H1 (cell line): ENCODE data around the gene IFT81. TPM values are rescaled to one million over a fixed set of nuclear protein-coding genes. Genes with fewer than 3 reads are reported as not detected.

Experiments used
- CTCF ChIA-PET: fragments of 300-600 bp; sonication (Branson Sonifier 250); formaldehyde crosslinking; loops from one replicate; lab custom pipeline; 2021; ENCODE audit not compliant: partially characterized antibody; lab: Charles Lee
- POLR2A ChIA-PET: fragments of 300-600 bp; sonication (Branson Sonifier 250); formaldehyde crosslinking; loops from one replicate; lab custom pipeline; 2021; ENCODE audit warnings: inconsistent platforms; ENCODE audit not compliant: partially characterized antibody; lab: Charles Lee
- DNase-seq, 2 experiments: peaks; one replicate each; pipeline versions ENCODE4 v3.0.0 to v3.0.0-alpha.2; 2010 to 2022; ENCODE audit warnings: low spot score in 2 of 2, low read depth in 1 of 2, mixed read lengths in 1 of 2
- FAIRE-seq: peaks from 2 replicates; lab custom pipeline; 2011; peaks lifted over from hg19 to GRCh38; lab: Jason Lieb, UNC
- H2AFZ ChIP-seq: 2 replicates; pipeline ENCODE4 v1.8.1; 2012; ENCODE audit warnings: low read length, inconsistent platforms
- H2AK5ac ChIP-seq: 2 replicates; pipeline ENCODE4 v1.6.1; 2013; ENCODE audit warnings: low read depth, low read length
- H2BK120ac ChIP-seq: replicated peaks from 2 replicates; pipeline ENCODE3; 2013; ENCODE audit warnings: low read depth, low read length, inconsistent platforms
- H2BK12ac ChIP-seq: 2 replicates; pipeline ENCODE4 v1.6.1; 2013; ENCODE audit warnings: low read depth, low read length
- H2BK15ac ChIP-seq: 2 replicates; pipeline ENCODE4 v1.6.1; 2013; ENCODE audit warnings: low read length
- H2BK20ac ChIP-seq: 2 replicates; pipeline ENCODE4 v1.6.1; 2013; ENCODE audit warnings: low read length
- H2BK5ac ChIP-seq: 2 replicates; pipeline ENCODE4 v1.6.1; 2013; ENCODE audit warnings: low read depth, low read length
- H3K14ac ChIP-seq: 2 replicates; pipeline ENCODE4 v1.6.1; 2013; ENCODE audit warnings: inconsistent platforms; ENCODE audit not compliant: insufficient read length
- H3K18ac ChIP-seq: 2 replicates; pipeline ENCODE4 v1.6.1; 2013; ENCODE audit warnings: low read length; ENCODE audit errors: extremely low read depth
- H3K23ac ChIP-seq: 2 replicates; pipeline ENCODE4 v1.6.1; 2013; ENCODE audit warnings: inconsistent platforms; ENCODE audit not compliant: insufficient read length
- H3K23me2 ChIP-seq: 2 replicates; pipeline ENCODE4 v1.6.1; 2013; ENCODE audit warnings: low read depth, low read length
- H3K27ac ChIP-seq: 2 replicates; pipeline ENCODE4 v1.6.1; 2011; ENCODE audit warnings: low read depth, low read length, inconsistent platforms
- H3K27me3 ChIP-seq, 4 experiments: replicated peaks in 1 of 4; 1 replicate in 1 of 4; 2 replicates in 3 of 4; pipeline versions ENCODE4 v1.6.1 to v1.8.1; 2011 to 2013; ENCODE audit warnings: low read length in 3 of 4, mild to moderate bottlenecking in 3 of 4, inconsistent platforms in 2 of 4, mixed read lengths in 2 of 4, moderate library complexity in 1 of 4; ENCODE audit not compliant: control insufficient read depth in 3 of 4, insufficient read depth in 3 of 4; ENCODE audit errors: extremely low read depth in 1 of 4
- H3K36me3 ChIP-seq, 4 experiments: 2 replicates each; pipeline versions ENCODE4 v1.6.1 to v1.8.1; 2011 to 2013; ENCODE audit warnings: mild to moderate bottlenecking in 4 of 4, low read length in 3 of 4, moderate library complexity in 2 of 4, control low read depth in 1 of 4, inconsistent platforms in 1 of 4; ENCODE audit not compliant: insufficient read depth in 4 of 4, control insufficient read depth in 2 of 4
- H3K4ac ChIP-seq: replicated peaks from 2 replicates; pipeline ENCODE3; 2013; ENCODE audit warnings: low read length, low read depth, mixed read lengths, inconsistent platforms; ENCODE audit not compliant: insufficient read length
- H3K4me1 ChIP-seq, 4 experiments: replicated peaks in 1 of 4; 1 replicate in 1 of 4; 2 replicates in 3 of 4; pipeline versions ENCODE4 v1.6.1 to v1.8.1; 2011 to 2013; ENCODE audit warnings: low read length in 3 of 4, inconsistent platforms in 2 of 4, mixed read lengths in 1 of 4; ENCODE audit not compliant: insufficient read depth in 4 of 4, control insufficient read depth in 3 of 4
- H3K4me2 ChIP-seq, 2 experiments: 2 replicates each; pipeline versions ENCODE4 v1.6.1 to v1.8.1; 2011 to 2013; ENCODE audit warnings: low read depth in 2 of 2, low read length in 2 of 2, control low read depth in 1 of 2, inconsistent platforms in 1 of 2, mild to moderate bottlenecking in 1 of 2; ENCODE audit not compliant: insufficient read depth in 1 of 2
- H3K4me3 ChIP-seq, 4 experiments: fragments of 200-600, 300-600 bp in 1 of 4; sonication (generic), shearing (Covaris generic), sonication (Bioruptor Twin) in 1 of 4; 2 replicates each; pipeline versions ENCODE4 v1.5.1 to v1.8.1; 2011 to 2016; ENCODE audit warnings: low read length in 4 of 4, low read depth in 3 of 4, control low read depth in 2 of 4, inconsistent platforms in 2 of 4, mild to moderate bottlenecking in 2 of 4, mixed read lengths in 1 of 4, moderate library complexity in 1 of 4; ENCODE audit not compliant: insufficient read depth in 2 of 4; ENCODE audit errors: extremely low read depth in 1 of 4
- H3K56ac ChIP-seq: replicated peaks from 2 replicates; pipeline ENCODE3; 2013; ENCODE audit warnings: low read depth, mild to moderate bottlenecking, mixed read lengths, low read length, inconsistent platforms; ENCODE audit not compliant: insufficient read length
- H3K79me1 ChIP-seq: 2 replicates; pipeline ENCODE4 v1.6.1; 2013; ENCODE audit warnings: low read depth, low read length, control low read depth
- H3K79me2 ChIP-seq, 2 experiments: 2 replicates each; pipeline versions ENCODE4 v1.6.1 to v1.8.1; 2012 to 2013; ENCODE audit warnings: low read length in 2 of 2, mild to moderate bottlenecking in 2 of 2, inconsistent platforms in 1 of 2; ENCODE audit not compliant: insufficient read depth in 2 of 2, control insufficient read depth in 1 of 2
- H3K9ac ChIP-seq, 4 experiments: replicated peaks in 1 of 4; 1 replicate in 1 of 4; 2 replicates in 3 of 4; pipeline versions ENCODE4 v1.6.1 to v1.8.1; 2011 to 2013; ENCODE audit warnings: low read depth in 3 of 4, low read length in 3 of 4, control low read depth in 2 of 4, mild to moderate bottlenecking in 2 of 4, moderate library complexity in 2 of 4, inconsistent platforms in 1 of 4; ENCODE audit errors: extremely low read depth in 1 of 4
- H3K9me3 ChIP-seq, 2 experiments: 2 replicates each; pipeline versions ENCODE4 v1.6.1 to v1.8.1; 2012 to 2013; ENCODE audit warnings: mild to moderate bottlenecking in 2 of 2, moderate library complexity in 2 of 2, control low read depth in 1 of 2, inconsistent platforms in 1 of 2, low read depth in 1 of 2, low read length in 1 of 2, mixed read lengths in 1 of 2; ENCODE audit not compliant: insufficient read depth in 2 of 2
- H4K20me1 ChIP-seq, 2 experiments: replicated peaks in 1 of 2; 2 replicates each; pipeline versions ENCODE3 to v1.8.1; 2011 to 2013; ENCODE audit warnings: inconsistent platforms in 2 of 2, low read length in 2 of 2, mild to moderate bottlenecking in 1 of 2; ENCODE audit not compliant: insufficient read depth in 2 of 2, control insufficient read depth in 1 of 2
- H4K5ac ChIP-seq: 2 replicates; pipeline ENCODE4 v1.6.1; 2013; ENCODE audit warnings: low read length, low read depth, mixed read lengths, inconsistent platforms; ENCODE audit not compliant: insufficient read length
- H4K8ac ChIP-seq: 2 replicates; pipeline ENCODE4 v1.8.0; 2013; ENCODE audit warnings: mild to moderate bottlenecking, moderate library complexity, low read length, inconsistent platforms; ENCODE audit not compliant: insufficient read depth; ENCODE audit errors: extremely low read depth
- H4K91ac ChIP-seq: replicated peaks from 2 replicates; pipeline ENCODE3; 2013; ENCODE audit warnings: low read length, mixed read lengths, inconsistent platforms; ENCODE audit not compliant: insufficient read length
- CBX5 ChIP-seq: fragments of 300-800, 300-1000 bp; sonication (generic); IDR thresholded peaks from 2 replicates; pipeline ENCODE4 v1.7.1; 2016; ENCODE audit warnings: antibody characterized with exemption, low read length, low read depth
- CBX8 ChIP-seq: fragments of 300-800, 300-1000 bp; sonication (generic); IDR thresholded peaks from 2 replicates; pipeline ENCODE4 v1.7.1; 2016; ENCODE audit warnings: low read depth, low read length, borderline replicate concordance
- CTCF ChIP-seq, 3 experiments: IDR thresholded peaks; 1 replicate in 2 of 3; 2 replicates in 1 of 3; pipeline versions ENCODE4 v1.5.1 to v1.6.1; 2011; ENCODE audit warnings: low read length in 3 of 3, mild to moderate bottlenecking in 3 of 3, inconsistent platforms in 2 of 3, low read depth in 1 of 3, moderate library complexity in 1 of 3; ENCODE audit not compliant: insufficient read depth in 1 of 3; ENCODE audit errors: control extremely low read depth in 1 of 3
- EGR1 ChIP-seq: IDR thresholded peaks from 2 replicates; pipeline ENCODE4 v1.6.1; 2011; ENCODE audit warnings: low read depth, low read length, borderline replicate concordance
- HDAC2 ChIP-seq, 2 experiments: fragments of 300-600 bp in 1 of 2; sonication (generic) in 1 of 2; IDR thresholded peaks; 2 replicates each; pipeline ENCODE4 v1.6.1; 2011 to 2012; ENCODE audit warnings: low read depth in 2 of 2, low read length in 2 of 2, mild to moderate bottlenecking in 2 of 2, moderate library complexity in 2 of 2, borderline replicate concordance in 1 of 2, inconsistent platforms in 1 of 2
- HDAC6 ChIP-seq: IDR thresholded peaks from one replicate; pipeline ENCODE4 v1.7.1; 2012; ENCODE audit warnings: low read depth, mild to moderate bottlenecking, inconsistent platforms, low read length, moderate library complexity
- JUND ChIP-seq: IDR thresholded peaks from 2 replicates; pipeline ENCODE4 v1.6.1; 2011; ENCODE audit warnings: mild to moderate bottlenecking, improper control_type of control experiment, low read length
- POU5F1 ChIP-seq: IDR thresholded peaks from 2 replicates; pipeline ENCODE4 v1.6.1; 2011; ENCODE audit warnings: low read depth, mild to moderate bottlenecking, low read length, moderate library complexity
- YY1 ChIP-seq: IDR thresholded peaks from 2 replicates; pipeline ENCODE4 v1.6.1; 2011; ENCODE audit warnings: low read depth, mild to moderate bottlenecking, low read length
- WGBS, 2 experiments: shearing (Covaris generic) in 1 of 2; methylation state at CpG; one replicate each; pipeline versions ENCODE4 v1.1.6 to v1.1.7; 2013 to 2015; ENCODE audit warnings: low lambda C conversion rate in 2 of 2, mixed read lengths in 2 of 2, inconsistent platforms in 1 of 2, low coverage in 1 of 2, missing lambda C conversion rate in 1 of 2; ENCODE audit not compliant: insufficient replicate concordance in 2 of 2, insufficient coverage in 1 of 2, insufficient read length in 1 of 2; ENCODE audit errors: extremely low coverage in 1 of 2, missing lambda C conversion rate in 1 of 2; 5-methylcytosine and 5-hydroxymethylcytosine counted together
- polyA plus RNA-seq, 7 experiments: library from polyadenylated mRNA; depleted of rRNA in 3 of 7; stranded (reverse) in 5 of 7; unstranded in 2 of 7; fragments of >200 nt in 5 of 7; fragments of 200-250 nt in 2 of 7; gene quantifications; 1 replicate in 5 of 7; 2 replicates in 1 of 7; 4 replicates in 1 of 7; pipeline versions ENCODE4 v1.2.1 to v1.2.3, GENCODE V29; 2011 to 2013; ENCODE audit warnings: missing spikeins in 2 of 7, mixed read lengths in 2 of 7
- total RNA-seq: library from RNA; stranded (reverse); fragmentation: NEBNext Ultra II Directional; extraction: Animal tissue kit (Norgen Biotek cat#: 25700); gene quantifications from 2 replicates; pipeline ENCODE4 v1.2.1, GENCODE V29; 2021
- TF ChIP-seq, protein P1 (sequence below): IDR thresholded peaks from 2 replicates; pipeline ENCODE4 v1.6.1; 2011; ENCODE audit warnings: low read depth, mild to moderate bottlenecking, low read length; ENCODE audit not compliant: insufficient read depth
- TF ChIP-seq, protein P2 (sequence below): IDR thresholded peaks from 2 replicates; pipeline ENCODE4 v1.6.1; 2012; ENCODE audit warnings: inconsistent platforms

Gene IFT81
- total and polyA plus RNA-seq, 2 of the 8 experiments (the other 6 are each of a cell fraction or from before 2014, with no cell fraction given): 4.1 to 14.5 TPM

DNA sequence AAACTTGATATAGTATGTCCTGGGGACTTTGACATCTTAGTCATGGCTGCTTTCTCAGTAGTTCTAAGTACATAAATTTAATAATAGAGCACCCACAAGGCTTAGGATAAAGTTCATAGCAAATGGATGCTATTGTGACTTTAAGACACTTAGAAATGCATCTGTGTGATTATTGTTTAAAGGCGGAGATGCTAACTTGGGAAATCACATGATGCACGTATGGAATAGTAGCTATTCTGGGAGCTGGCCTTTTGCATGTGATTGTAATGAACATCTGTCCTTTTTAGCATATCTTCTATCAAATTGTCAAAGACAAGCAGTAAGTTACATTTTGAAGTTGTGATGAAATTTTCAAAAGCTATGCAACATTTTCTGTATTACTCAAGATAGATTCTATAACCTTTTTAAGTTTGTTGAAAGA, 110.2 kb downstream of the IFT81 start:
- Histone ChIP-seq H3K9ac (no peak overlapping the region), H3K4me1 (no peaks in the 10 kb centered on the region), H3K9me3 (no peaks in the 10 kb centered on the region), H3K23ac (no peak overlapping the region), H3K79me2 (no peaks in the 10 kb centered on the region), H2BK12ac (no peak overlapping the region), H3K36me3 (no peaks in the 10 kb centered on the region), H2BK120ac (no peak overlapping the region), H3K79me1 (no peaks in the 10 kb centered on the region), H3K18ac (no peak overlapping the region), H4K5ac (no peak overlapping the region), H4K8ac (no peak overlapping the region), H3K56ac (no peak overlapping the region), H4K20me1 (no peaks in the 10 kb centered on the region), H3K14ac (no peak overlapping the region), H3K27me3 (no peaks in the 10 kb centered on the region), H3K27ac (no peak overlapping the region), H4K91ac (no peak overlapping the region), H2BK20ac (no peak overlapping the region), H3K23me2 (no peaks in the 10 kb centered on the region), H3K4me2 (no peak overlapping the region), H2AFZ (no peak overlapping the region), H2AK5ac (no peak overlapping the region), H3K4ac (no peak overlapping the region), H2BK5ac (no peak overlapping the region), H2BK15ac (no peak overlapping the region), H3K4me3 (no peak overlapping the region)
- ChIA-PET POLR2A (no interaction called here), CTCF (no interaction called here)
- no peak for FAIRE-seq
- WGBS, 2 experiments: 65% methylated on average over 2 of the region's 2 CpGs; no CpG with 5 or more reads in 1 of the 2 experiments
- no peak for DNase-seq
- no peak for TF ChIP-seq HDAC2 (IDR thresholded peaks at IDR 0.05; ENCODE audit: borderline replicate concordance in 1 of 2, low read depth in 2 of 2, low read length in 2 of 2)
- TF ChIP-seq, protein P1, sequence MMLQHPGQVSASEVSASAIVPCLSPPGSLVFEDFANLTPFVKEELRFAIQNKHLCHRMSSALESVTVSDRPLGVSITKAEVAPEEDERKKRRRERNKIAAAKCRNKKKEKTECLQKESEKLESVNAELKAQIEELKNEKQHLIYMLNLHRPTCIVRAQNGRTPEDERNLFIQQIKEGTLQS: no peak
- TF ChIP-seq EGR1: no peak
- no peak for TF ChIP-seq CBX8
- TF ChIP-seq YY1: no peak
- TF ChIP-seq CTCF (IDR thresholded peaks at IDR 0.05; ENCODE audit: control extremely low read depth in 1 of 3, insufficient read depth in 1 of 3, low read depth in 1 of 3, low read length in 3 of 3): no peak
- TF ChIP-seq HDAC6: no peak
- TF ChIP-seq POU5F1: no peak
- no peak for TF ChIP-seq JUND
- no peak for TF ChIP-seq CBX5
- TF ChIP-seq, protein P2, sequence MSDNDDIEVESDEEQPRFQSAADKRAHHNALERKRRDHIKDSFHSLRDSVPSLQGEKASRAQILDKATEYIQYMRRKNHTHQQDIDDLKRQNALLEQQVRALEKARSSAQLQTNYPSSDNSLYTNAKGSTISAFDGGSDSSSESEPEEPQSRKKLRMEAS: no peak
